BE2C (cell line): ENCODE measurements around the gene TBC1D16.

Experiments used
- DNase-seq: peaks from one replicate; pipeline ENCODE4 v3.0.0-alpha.2; 2020
- H3K27me3 ChIP-seq: fragments of 250-450 bp; sonication (Bioruptor Pico); 2 replicates; pipeline ENCODE4 v1.5.1; 2020; ENCODE audit warnings: mild to moderate bottlenecking
- H3K36me3 ChIP-seq: fragments of 250-450 bp; sonication (Bioruptor Pico); 2 replicates; pipeline ENCODE4 v1.5.1; 2020; ENCODE audit warnings: mild to moderate bottlenecking
- H3K4me1 ChIP-seq: fragments of 250-450 bp; sonication (Bioruptor Pico); 2 replicates; pipeline ENCODE4 v1.5.1; 2020
- H3K4me3 ChIP-seq: 2 replicates; pipeline ENCODE4 v1.5.1; 2011; ENCODE audit warnings: low read depth, low read length
- H3K9me3 ChIP-seq: fragments of 250-450 bp; sonication (Bioruptor Pico); 2 replicates; pipeline ENCODE4 v1.5.1; 2020
- CTCF ChIP-seq: IDR thresholded peaks from 2 replicates; pipeline ENCODE4 v1.5.1; 2012; ENCODE audit warnings: mild to moderate bottlenecking, low read depth, low read length

The TBC1D16 gene

GRCh38 chr17:79907217-79907715 lies 128.4 kb downstream of the TBC1D16 start:
- Histone ChIP-seq H3K27me3 (no peaks in the 10 kb centered on the region), H3K36me3 (no peaks in the 10 kb centered on the region), H3K4me1 (no peaks in the 10 kb centered on the region), H3K9me3 (no peaks in the 10 kb centered on the region; the same call in 1 of the 2 replicates), H3K4me3 (no peak overlapping the region)
- TF ChIP-seq CTCF = no peak
- peak; percentile 1 for DNase-seq

GRCh38 chr17:79905832-79906231 lies 129.8 kb downstream of the TBC1D16 start:
- Histone ChIP-seq H3K4me3 (no peak overlapping the region), H3K4me1 (no peaks in the 10 kb centered on the region), H3K9me3 (no peaks in the 10 kb centered on the region; the same call in 1 of the 2 replicates), H3K27me3 (0 out of 2 replicates have a peak, but pooled peaks cover 3% of the 10 kb centered on the region), H3K36me3 (no peaks in the 10 kb centered on the region)
- DNase-seq = peak; percentile 55
- peak; percentile 54 for TF ChIP-seq CTCF

GRCh38 chr17:79904865-79905264 lies 130.8 kb downstream of the TBC1D16 start:
- Histone ChIP-seq H3K4me3 (no peak overlapping the region), H3K27me3 (0 out of 2 replicates have a peak, but pooled peaks cover 4% of the 10 kb centered on the region), H3K36me3 (no peaks in the 10 kb centered on the region), H3K4me1 (no peaks in the 10 kb centered on the region), H3K9me3 (no peaks in the 10 kb centered on the region; the same call in 1 of the 2 replicates)
- no peak for DNase-seq
- TF ChIP-seq CTCF = no peak

- TF ChIP-seq CTCF = no peak
- H3K9me3 ChIP-seq = no peaks in the 10 kb centered on the region; the same call in 1 of the 2 replicates
- no peaks in the 10 kb centered on the region for H3K36me3 ChIP-seq
- H3K4me1 ChIP-seq = no peaks in the 10 kb centered on the region
- peaks cover 13% of the 10 kb centered on the region for H3K27me3 ChIP-seq
- no peak for DNase-seq
- H3K4me3 ChIP-seq = no peak overlapping the region
Measured at GRCh38 chr17:79902146-79902791, 133.4 kb downstream of the TBC1D16 start.

- H3K9me3 ChIP-seq = no peaks in the 10 kb centered on the region; the same call in 1 of the 2 replicates
- H3K36me3 ChIP-seq = no peaks in the 10 kb centered on the region
- H3K27me3 ChIP-seq = peaks cover 13% of the 10 kb centered on the region
- no peak for DNase-seq
- no peaks in the 10 kb centered on the region for H3K4me1 ChIP-seq
- no peak overlapping the region for H3K4me3 ChIP-seq
- no peak for TF ChIP-seq CTCF
Measured at GRCh38 chr17:79901131-79901530, 134.5 kb downstream of the TBC1D16 start.

- peaks cover 13% of the 10 kb centered on the region for H3K27me3 ChIP-seq
- DNase-seq = no peak
- TF ChIP-seq CTCF = no peak
- H3K9me3 ChIP-seq = no peaks in the 10 kb centered on the region
- no peaks in the 10 kb centered on the region for H3K4me1 ChIP-seq
- H3K4me3 ChIP-seq = no peak overlapping the region
- H3K36me3 ChIP-seq = no peaks in the 10 kb centered on the region
Measured at GRCh38 chr17:79899584-79899983, 136.1 kb downstream of the TBC1D16 start.
